HG03097 (cell line): ENCODE data around the gene SPINT3.

Source experiments
- ATAC-seq: cut with Tn5 transposase; IDR thresholded peaks from one replicate; pipeline ENCODE4 v1.9.1; 2021; ENCODE audit not compliant: unreplicated experiment, low FRiP score

The SPINT3 gene, protein sequence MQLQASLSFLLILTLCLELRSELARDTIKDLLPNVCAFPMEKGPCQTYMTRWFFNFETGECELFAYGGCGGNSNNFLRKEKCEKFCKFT

GRCh38 chr20:45515147-45515913 lies at the start of gene SPINT3:
Gene SPINT3 (minus strand): TSS chr20:45515622. CDS start chr20:45515608, 14 bp downstream.
- no peak for ATAC-seq

DNA sequence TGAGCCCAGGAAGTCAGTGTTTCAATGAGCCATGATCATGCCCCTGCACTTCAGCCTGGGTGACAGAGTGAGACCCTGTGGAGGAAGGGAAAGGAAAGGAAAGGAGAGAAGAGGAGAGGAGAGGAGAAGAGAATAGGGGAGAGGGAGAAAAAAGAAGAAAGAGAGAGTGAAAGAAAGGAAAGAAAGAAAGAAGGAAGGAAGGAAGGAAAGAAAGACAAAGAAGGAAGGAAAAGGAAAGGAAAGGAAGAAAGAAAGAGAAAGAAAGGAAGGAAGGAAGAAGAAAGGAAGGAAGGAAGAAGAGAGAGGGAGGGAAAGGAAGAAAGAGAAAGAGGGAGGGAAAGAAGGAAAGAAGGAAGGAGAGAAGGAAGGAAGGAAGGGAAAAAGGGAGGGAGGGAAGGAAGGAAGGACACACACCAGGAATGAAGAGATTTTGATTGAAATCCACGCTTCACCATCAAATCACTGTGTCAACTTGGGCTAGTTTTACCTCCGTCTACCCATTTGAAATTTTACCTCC lies 49.4 kb upstream of the SPINT3 start:
- ATAC-seq: no peak

GRCh38 chr20:45555198-45555597 lies 39.8 kb upstream of the SPINT3 start:
- no peak for ATAC-seq

DNA sequence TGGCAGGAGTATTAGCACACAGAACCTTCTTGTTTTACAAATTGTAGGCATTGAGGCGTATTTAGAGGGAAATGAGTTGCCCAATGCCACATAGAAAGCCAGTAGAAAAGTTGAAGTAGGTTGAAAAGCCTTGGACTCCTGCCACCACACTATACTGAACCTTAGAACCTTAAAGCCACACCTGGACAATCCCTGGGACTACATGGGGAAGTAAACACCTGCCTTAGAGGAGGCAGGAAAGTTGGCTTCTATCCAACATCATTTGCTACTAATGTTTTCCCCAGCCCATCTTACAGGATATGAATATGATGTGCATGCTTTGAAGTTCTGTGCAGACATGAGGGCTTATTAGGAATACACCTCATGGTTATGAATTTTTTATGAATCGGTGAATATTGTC lies 37.0 kb upstream of the SPINT3 start:
- no peak for ATAC-seq

DNA sequence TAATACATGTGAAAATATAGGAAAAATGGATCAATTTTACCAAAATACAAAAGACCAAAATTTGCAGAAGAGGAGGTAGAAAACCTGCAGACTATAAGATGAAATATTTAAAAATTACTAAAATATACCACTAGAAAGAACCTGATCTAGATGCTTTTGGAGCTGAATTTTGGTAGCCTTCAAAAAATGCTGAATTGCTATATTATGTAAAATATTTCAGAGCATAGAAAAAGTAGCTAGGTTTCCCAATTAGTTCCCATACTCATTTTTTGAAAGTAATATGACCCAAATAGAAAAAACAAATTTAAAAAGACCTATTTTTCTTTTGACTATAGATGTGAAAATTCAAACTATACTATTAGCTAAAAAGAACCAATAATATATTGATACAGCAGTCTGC lies 35.3 kb upstream of the SPINT3 start:
- ATAC-seq: no peak

- no peak for ATAC-seq
Observed at GRCh38 chr20:45548410-45548809, 33.0 kb upstream of the SPINT3 start.

DNA sequence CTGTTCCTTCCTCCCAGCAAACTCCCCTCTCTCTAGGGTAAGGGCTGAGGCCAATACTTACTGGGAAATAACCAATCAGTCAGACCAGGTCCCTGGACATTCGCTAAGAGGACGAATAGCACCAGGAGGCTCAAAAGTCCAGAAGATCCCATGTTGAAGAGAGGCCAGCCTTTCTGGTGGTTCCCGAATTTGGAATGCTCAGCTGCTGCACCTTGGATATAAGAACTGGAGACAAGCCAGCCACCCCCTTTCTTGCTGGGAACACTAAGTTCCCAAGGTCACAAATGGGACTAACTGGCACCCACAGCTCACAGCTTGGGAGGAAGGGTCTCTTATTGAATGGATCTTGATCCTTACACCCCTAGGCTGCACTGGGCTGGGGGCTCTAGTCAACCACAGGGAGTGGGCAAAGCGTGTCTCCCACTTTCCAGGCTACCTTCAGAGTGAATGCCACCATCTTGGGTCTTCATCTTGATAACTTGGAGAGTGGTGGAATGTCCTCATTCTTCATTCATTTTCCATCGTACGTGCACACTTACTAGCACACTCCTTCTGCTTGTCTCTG lies 31.9 kb upstream of the SPINT3 start, which contains the start of gene EPPIN:
Gene EPPIN, minus strand, starts transcription at position 196 of the 565 bp plus-strand sequence. Its CDS starts 44 bp downstream, at position 152.
- ATAC-seq: no peak

GRCh38 chr20:45545754-45546453 lies 30.5 kb upstream of the SPINT3 start:
- ATAC-seq: no peak

- ATAC-seq: no peak
Observed at GRCh38 chr20:45545351-45545750, 29.9 kb upstream of the SPINT3 start.

GRCh38 chr20:45539382-45539781 lies 24.0 kb upstream of the SPINT3 start, which contains the start of gene WFDC6:
Gene WFDC6 (minus strand): TSS chr20:45539482. CDS start chr20:45539407, 75 bp downstream.
- no peak for ATAC-seq

- ATAC-seq: no peak
Observed at GRCh38 chr20:45538209-45538799, 22.9 kb upstream of the SPINT3 start.

DNA sequence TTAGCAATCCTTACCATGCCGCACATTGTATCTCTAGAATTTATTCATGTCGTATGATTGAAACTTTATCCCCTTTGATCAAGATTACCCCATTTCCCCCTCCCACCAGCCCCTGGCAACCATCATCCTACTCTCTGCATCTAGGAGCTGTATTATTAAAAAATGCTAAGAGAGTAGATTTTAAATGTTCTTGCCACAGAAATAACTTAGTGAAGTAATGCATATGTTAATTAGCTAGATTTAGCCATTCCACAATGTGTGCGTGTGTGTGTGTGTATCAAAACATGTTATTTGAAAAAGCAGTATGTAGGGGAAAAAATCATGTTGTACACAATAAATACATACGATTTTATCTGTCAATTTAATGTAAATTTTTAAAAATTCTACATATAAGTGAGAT lies 11.9 kb upstream of the SPINT3 start:
- no peak for ATAC-seq

- ATAC-seq: no peak
Observed at GRCh38 chr20:45523821-45524220, 8.4 kb upstream of the SPINT3 start.

DNA sequence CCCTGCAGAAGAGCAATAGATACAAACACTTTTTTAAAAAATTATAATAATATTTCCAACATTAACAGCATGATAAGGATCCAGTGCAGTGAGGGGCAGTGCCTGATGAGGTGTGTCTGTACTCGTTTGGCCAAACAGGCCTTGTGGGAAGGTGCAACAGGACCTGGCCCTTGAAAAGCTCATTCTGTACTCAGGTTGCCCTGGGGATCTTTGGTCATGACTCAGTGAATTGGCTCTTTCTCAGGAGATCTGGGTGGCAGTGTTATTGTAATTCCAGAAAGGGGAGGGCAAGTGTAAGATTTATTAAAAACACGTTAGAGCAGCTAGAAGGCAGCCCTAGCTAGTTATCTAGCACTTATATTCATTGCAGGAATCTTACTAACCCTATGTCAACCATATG lies 2.9 kb upstream of the SPINT3 start:
- ATAC-seq: no peak

DNA sequence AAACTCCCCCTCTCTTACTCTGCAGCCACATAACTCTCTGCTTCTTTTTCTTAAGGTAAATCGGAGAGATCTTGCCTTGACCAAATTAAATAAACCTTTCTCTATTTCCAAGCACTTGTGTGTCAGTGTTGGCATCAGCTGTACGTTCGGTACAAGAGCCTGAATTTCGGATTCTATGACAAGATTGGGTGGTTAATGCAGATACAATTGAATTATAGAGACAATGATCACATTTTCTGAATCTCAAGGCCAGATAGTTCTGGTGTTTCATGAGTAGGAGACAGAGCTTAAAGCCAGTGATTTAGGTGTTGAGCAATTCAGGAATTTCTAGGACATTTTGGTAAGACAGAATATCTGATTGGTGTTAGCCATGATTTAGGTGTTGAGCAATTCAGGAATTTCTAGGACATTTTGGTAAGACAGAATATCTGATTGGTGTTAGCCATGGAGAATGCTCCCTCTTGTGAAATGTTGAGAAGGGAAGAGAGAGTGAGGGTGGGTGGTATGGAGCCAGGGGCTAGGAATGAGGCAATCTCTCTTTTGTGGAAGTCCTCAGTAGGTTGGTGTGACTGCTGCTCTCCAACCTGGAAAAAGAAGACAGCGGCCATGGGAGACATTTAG lies 5.1 kb downstream of the SPINT3 start:
- ATAC-seq: no peak

DNA sequence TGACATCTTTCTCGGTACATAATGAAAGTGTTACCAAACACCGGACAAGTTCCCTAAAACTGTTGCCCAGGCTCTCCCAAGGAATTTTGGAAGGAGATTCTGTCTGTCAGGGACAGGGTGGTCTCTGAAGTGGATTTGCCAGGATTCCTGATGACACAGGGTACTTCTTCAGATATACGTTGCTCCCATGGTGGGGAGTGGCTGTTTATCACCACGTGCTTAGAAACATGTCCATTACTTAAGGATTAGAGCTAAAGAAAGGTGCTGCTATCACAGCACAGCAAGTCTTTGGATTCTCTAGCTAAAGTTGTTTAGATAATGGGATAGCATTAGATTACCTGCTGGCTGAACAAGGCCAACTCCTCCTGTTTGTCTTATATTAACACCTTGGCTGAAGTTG lies 6.3 kb downstream of the SPINT3 start:
- no peak for ATAC-seq

DNA sequence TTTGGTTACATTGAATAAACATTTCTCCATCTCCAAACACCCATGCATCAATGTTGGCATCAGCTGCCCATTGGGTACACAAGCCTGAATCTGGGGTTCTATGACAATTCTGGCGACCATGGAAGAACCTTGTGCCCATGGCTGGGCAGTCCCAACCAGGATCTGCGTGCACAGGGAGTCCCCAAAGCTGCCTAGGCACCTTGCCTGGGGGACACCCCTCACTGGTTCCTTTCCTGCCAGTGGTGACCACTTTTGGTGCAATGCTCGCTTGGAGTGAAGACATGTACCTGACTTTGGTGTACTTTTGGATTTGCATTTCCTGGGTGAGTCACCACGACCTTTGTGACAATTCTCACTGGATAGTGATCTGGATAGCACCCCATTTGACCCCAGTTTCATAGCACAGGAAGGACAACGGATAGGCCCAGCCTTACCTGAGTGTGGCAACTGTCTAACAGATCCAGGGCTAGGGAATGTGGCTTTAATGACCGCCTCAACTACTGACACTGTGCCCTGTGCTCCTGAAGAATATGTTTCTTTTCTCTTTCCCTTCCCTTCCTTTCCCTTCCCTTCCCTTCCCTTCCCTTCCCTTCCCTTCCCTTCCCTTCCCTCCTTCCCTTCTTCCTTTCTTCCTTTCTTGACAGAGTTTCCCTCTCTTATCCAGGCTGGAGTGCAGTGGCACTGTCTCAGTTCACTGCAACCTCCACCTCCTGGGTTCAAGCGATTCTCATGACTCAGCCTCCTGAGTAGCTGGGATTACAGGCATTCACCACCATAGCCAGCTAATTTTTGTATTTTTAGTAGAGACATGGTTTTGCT lies 7.1 kb downstream of the SPINT3 start:
- ATAC-seq: no peak

- no peak for ATAC-seq
Observed at GRCh38 chr20:45507011-45507820, 8.2 kb downstream of the SPINT3 start.

DNA sequence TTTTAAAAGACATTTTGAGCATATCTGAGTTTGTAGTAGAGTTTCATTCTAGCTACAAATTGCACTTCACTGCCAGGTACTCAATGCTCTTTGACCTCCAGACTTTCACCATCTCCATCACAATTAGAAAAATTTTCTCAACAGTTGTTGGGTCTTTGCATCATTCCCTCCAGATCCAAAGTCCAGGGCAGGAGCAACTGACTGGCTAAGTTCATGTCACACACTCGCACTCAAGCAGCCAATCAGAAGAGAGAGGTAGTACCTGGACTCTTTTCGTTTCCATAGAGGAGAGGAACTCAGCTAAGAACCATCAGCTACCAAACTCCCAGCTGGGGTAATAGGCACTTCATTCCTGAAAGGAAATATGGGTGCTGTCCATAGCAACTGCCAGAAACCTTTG lies 9.0 kb downstream of the SPINT3 start:
- ATAC-seq: no peak
